NCI-H2107 treated with DMSO at 0.1 percent for 48 hours (cell line): ENCODE measurements around the gene TLE2.
"Not testable (repeated sequence)": the region's sequence is repeated elsewhere in the genome, so short reads cannot be mapped to it uniquely, and the experiment has no call there.

Source experiments
- DNase-seq: peaks from one replicate; lab custom pipeline; 2025; ENCODE audit not compliant: unreplicated experiment; lab: John Stamatoyannopoulos, UW

TLE2 gene

GRCh38 chr19:2987797-2988196, 41.3 kb downstream of the TLE2 start:
- no peak for DNase-seq

GRCh38 chr19:2986951-2987524, 42.0 kb downstream of the TLE2 start:
- DNase-seq = no peak

GRCh38 chr19:2984215-2984528, 44.9 kb downstream of the TLE2 start:
- no peak for DNase-seq

GRCh38 chr19:2983351-2984214, 45.5 kb downstream of the TLE2 start:
- peak; percentile 95 for DNase-seq

GRCh38 chr19:2982983-2983350, 46.1 kb downstream of the TLE2 start:
- DNase-seq = peak; percentile 50

GRCh38 chr19:2982561-2982960, 46.5 kb downstream of the TLE2 start:
- no peak for DNase-seq

GRCh38 chr19:2981898-2982297, 47.2 kb downstream of the TLE2 start:
- no peak for DNase-seq

GRCh38 chr19:2978772-2979171, 50.3 kb downstream of the TLE2 start:
- DNase-seq = no peak

GRCh38 chr19:2978166-2978767, 50.8 kb downstream of the TLE2 start:
- DNase-seq = no peak

GRCh38 chr19:2977746-2978138, 51.3 kb downstream of the TLE2 start:
- DNase-seq = no peak

- peak; percentile 90 for DNase-seq
These were observed 51.9 kb downstream of the TLE2 start, which contains the start of gene TLE6 for GRCh38 chr19:2977001-2977745. TSS of gene TLE6 (plus strand) at chr19:2977564. CDS start at chr19:2978234, 670 bp downstream.

GRCh38 chr19:2976609-2977000, 52.5 kb downstream of the TLE2 start:
- no peak for DNase-seq

- DNase-seq = no peak
These were observed 54.6 kb downstream of the TLE2 start for GRCh38 chr19:2974342-2975041.

- DNase-seq = no peak
These were observed 55.9 kb downstream of the TLE2 start for GRCh38 chr19:2973229-2973628.

- no peak for DNase-seq
These were observed 58.8 kb downstream of the TLE2 start for GRCh38 chr19:2970201-2970835.

- peak; percentile 94 for DNase-seq
These were observed 60.0 kb downstream of the TLE2 start for GRCh38 chr19:2969104-2969504.

GRCh38 chr19:2967972-2968371, 61.1 kb downstream of the TLE2 start:
- no peak for DNase-seq

GRCh38 chr19:2964874-2965273, 64.2 kb downstream of the TLE2 start:
- no peak for DNase-seq

- not testable (repeated sequence) for DNase-seq
These were observed 65.4 kb downstream of the TLE2 start for GRCh38 chr19:2963631-2964030.

GRCh38 chr19:2963122-2963521, 66.0 kb downstream of the TLE2 start:
- DNase-seq = no peak
